Activated T-cell treated with anti-CD3 and anti-CD28 coated beads for 24 hours (primary cell): Measurements from ENCODE around the gene TMEM119.
A peak's percentile ranks its signal among the peaks of the same experiment; 100 is the strongest.
"Not testable (repeated sequence)": the region's sequence is repeated elsewhere in the genome, so short reads cannot be mapped to it uniquely, and the experiment has no call there.

Experiments used
- DNase-seq: peaks from one replicate; pipeline ENCODE4 v3.0.0-alpha.2; 2020; ENCODE audit warnings: low read depth

TMEM119 gene

GRCh38 chr12:108582978-108583770 is 14.7 kb downstream of the TMEM119 start:
- no peak for DNase-seq

- DNase-seq = no peak
Observed at GRCh38 chr12:108582509-108582908, 15.4 kb downstream of the TMEM119 start.

- DNase-seq = no peak
Observed at GRCh38 chr12:108581311-108582227, 16.3 kb downstream of the TMEM119 start.

GRCh38 chr12:108580531-108580930 is 17.4 kb downstream of the TMEM119 start:
- no peak for DNase-seq

GRCh38 chr12:108578813-108579212 is 19.1 kb downstream of the TMEM119 start:
- DNase-seq = no peak

DNA sequence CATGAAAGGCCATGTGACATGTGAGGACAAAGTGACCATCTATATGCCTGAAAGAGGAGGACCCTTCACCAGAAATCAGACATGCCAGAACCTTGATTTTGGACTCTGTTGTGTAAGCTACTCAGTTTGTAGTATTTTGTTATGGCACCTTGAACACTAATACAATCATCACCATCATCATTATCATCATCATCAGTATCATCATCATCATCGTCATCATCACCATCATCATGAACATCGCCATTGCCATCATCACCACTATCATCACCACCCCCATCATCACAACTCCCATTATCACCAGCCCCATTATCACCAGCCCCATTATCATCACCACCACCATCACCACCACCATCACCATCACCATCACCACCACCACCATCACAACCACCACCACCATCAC is 19.6 kb downstream of the TMEM119 start:
- no peak for DNase-seq

DNA sequence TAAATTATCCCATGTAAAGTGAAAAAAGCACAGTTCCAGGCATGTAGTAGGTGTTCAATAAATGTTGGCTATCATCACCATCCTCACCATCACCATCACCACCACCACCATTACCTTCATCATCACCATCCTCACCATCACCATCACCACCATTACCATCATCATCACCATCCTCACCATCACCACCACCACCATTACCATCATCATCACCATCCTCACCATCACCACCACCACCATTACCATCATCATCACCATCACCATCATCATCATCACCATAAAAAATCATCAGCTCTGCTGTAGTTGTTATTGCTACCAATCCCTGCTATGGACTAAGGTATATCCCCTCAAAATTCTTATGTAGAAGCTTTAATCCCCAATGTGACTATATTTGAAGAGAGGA is 20.4 kb downstream of the TMEM119 start:
- no peak for DNase-seq

- DNase-seq = no peak
Observed at GRCh38 chr12:108576660-108577234, 21.1 kb downstream of the TMEM119 start.

GRCh38 chr12:108575199-108575912 is 22.5 kb downstream of the TMEM119 start:
- DNase-seq = no peak

DNA sequence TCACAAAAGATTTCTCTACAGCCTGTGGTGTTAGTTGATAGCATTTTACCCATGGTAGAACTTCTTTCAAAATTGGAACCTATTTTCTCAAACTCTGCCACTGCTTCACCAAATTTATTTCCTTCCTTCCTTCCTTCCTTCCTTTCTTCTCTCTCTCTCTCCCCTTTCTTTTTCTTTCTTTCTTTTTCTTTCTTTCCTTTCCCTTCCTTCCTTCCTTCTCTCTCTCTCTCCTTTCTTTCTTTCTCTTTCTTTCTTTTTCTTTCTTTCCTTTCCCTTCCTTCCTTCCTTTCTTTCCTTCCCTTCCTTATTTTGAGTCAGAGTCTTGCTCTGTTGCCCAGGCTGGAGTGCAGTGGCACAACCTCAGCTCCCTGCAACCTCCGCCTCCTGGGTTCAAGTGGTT is 23.6 kb downstream of the TMEM119 start:
- not testable (repeated sequence) for DNase-seq

DNA sequence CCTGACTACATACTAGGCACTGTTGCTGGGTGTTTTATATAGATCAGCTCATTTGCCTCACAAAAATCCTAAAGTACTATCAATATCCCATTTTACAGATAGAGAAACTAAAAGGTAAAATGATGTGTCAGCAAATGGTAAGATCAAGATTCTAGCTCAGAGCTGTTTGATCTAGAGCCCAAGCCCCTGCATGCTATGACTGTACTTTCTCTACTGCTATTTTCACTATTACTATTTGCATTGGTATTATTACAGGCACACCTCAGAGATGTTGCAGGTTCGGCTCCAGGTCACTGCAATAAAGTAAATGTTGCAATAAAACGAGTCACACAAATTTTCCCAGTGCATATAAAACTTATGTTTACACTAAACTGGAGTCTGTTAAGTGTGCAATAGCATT is 24.6 kb downstream of the TMEM119 start:
- DNase-seq = no peak

DNA sequence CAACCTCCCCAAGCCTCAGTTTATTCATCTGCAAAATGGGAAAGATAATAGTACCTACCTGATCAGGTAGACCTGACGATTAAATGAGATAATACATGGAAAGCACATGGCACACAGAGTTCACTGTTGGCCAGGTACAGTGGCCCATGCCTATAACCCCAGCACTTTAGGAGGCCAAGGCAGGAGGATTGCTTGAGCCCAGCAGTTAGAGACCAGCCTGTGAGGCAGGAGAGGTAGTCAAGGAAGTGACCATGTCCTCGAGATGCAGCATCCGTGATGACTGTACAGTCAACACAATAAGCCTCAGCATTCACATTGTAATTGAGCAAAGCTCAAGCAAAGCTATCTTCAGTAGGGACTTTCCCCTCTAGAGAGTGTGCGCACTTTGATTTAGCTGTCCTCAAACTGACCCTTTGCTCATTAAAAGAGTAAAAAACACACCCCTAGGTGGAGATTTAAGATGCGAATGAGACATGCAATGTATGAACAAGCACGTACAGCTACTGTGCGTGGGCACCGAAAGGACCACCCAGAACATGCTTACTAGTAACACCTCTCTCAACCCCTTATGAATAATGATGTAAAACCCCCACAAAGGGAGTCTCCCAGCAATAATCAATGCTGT is 25.6 kb downstream of the TMEM119 start:
- DNase-seq = no peak

GRCh38 chr12:108571609-108572165 is 26.2 kb downstream of the TMEM119 start:
- no peak for DNase-seq

DNA sequence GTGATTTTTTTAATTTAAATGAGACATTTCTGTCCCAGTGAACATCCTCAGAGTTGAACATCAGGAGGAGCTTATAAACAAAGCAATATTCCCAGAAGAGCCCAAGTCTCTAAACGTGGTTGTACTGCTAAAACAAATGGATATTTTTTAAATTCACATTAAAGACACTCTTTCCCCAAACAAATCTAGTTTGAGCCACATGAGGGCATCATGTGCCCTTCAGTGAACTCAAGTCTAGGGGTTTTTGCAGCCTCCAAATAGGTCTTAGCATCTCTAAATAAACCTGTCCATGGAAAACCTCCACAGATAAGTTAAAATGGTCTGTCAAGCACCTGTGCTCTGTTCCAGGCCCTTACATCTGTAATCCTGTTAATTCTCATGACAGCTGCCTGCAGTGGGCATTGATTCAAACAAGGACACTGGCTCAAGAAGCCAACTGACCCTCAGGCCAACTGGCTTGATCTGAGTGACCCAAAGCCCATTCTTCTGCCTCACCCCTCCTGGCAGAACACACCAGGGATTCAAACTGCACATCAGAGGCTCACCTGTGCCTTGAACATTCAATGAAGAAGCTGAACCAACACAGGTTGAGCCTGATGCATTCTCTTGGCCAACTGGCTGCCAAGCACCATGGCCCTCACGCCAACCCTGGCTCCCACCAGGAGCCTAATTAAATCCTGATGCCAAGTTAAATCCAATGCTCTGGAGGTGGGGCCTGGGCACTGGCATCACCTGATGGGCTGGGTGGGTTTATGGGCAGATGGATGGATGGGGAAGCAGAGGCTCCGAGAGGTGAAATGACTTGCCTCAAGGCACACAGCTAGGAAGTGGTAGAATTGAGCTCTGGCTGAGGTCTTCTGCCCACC is 26.9 kb downstream of the TMEM119 start:
- DNase-seq = no peak

- DNase-seq = peak; percentile 56
Observed at GRCh38 chr12:108568338-108569154, 29.3 kb downstream of the TMEM119 start.

GRCh38 chr12:108567406-108568337 is 30.2 kb downstream of the TMEM119 start:
- no peak for DNase-seq

DNA sequence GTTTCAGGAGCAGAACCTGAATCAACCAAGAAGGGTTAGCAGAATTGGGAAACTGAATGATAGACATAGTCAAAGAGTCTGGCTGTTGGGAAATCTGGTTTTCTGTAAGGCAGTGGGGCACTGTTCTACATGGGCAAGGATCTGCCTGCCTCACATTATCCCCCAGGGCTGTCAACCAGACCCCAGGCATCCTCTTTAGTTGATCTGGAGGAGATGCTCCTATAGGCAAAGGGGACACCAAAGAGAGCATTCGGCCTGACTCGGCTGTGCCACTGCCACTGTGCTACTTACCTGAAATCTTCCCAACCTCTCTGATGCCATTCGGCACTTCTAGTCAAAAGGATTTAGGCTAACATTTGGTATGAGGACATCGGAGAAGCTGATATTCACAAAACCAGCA is 31.4 kb downstream of the TMEM119 start:
- DNase-seq = no peak

DNA sequence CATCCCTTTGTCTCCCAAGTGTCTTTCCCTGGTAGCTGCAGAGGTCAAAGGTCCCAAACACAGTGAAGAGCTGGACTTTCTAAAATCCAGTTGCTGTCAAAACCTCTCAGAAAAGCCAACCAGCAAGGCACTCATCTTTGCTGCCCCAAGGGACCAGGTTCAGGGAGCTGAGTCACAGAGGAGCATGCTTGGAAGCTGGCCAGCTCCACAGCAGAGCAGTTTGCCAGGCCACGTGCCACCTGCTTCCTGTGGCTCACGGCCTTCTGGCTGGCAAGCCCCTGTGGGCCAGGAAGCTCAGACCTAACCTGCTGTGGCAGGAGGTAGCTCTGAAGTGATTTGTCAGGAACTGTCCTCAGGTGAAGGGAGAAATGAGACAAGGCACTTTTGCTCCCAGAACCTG is 31.9 kb downstream of the TMEM119 start:
- DNase-seq = peak; percentile 45
